GDM1 (cell line): ENCODE measurements around the gene KRT76.
"Not testable (repeated sequence)": the region's sequence is repeated elsewhere in the genome, so short reads cannot be mapped to it uniquely, and the experiment has no call there.

ENCODE experiments used
- DNase-seq: peaks from one replicate; lab custom pipeline; 2025; lab: John Stamatoyannopoulos, UW

The KRT76 gene

DNA sequence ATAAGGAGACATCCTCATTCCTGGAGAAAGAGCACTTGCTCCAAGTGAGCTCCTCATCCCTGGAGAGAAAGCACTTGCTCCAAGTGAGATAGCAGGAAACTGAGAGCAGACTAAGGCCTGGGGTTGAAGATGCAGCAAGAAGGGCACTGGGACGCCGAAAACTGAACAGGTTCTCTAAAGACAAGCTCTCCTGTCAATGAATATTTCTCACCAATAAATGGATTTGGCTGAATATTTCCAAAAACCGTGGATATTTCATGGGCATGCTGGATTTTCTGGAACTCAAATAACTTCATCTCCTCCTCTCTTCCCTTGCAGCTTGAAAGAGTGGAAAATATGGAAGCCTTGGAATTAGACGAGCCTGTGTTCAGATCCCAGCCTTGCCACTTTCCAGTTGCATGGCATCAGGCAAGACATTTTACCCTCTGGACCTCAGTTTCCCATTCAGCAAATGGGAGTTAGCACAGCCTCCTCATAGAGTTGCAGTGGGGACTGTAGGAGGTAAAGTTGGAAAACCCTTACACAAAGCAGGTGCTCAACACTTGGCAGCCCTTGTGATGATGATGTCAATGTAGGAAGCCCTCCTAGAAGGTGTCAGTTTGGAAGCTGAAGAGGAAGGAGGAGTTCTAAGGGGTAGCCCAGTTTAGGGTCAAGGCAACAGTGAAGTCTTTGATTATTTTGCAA is 4.4 kb upstream of the KRT76 start:
- DNase-seq: no peak

DNA sequence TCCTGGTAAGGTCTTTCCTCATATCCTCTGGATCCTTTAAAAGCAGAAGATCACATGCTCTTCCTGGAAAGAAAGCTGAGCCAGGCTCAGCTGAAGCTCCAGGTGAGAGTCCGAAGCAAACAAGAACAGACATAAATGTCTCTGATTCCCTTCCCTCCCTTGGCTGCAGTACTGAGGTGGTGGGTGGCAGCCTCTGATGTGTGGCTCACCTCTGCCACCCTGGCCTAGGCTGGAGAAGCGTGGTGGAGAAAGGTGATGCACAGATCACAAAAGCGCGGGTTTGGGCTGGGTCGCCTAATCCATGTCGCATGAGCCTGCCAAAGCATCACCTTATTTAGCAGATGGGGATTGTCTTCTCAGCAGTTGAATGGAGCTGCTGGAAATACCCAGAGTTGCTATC is 2.8 kb upstream of the KRT76 start:
- no peak for DNase-seq

DNA sequence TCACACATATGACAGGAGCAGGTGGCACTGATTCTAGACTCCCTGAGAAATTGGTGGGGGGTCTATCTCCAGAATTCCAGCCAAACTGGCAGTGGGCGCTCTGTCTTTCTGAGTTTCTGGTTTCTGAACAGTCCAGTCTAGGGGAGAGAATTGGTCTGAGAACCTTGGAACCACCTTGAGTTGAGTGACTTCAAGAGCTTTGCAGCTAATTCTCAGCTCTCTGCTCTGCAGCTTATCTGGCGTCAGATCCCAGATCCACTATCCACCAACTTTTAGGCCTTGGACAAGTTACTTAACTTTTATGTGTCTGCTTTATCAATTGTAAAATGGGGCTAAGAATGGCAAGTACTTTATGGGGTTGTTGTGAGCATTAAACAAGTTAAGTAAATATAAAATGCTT is 1.7 kb upstream of the KRT76 start:
- no peak for DNase-seq

DNA sequence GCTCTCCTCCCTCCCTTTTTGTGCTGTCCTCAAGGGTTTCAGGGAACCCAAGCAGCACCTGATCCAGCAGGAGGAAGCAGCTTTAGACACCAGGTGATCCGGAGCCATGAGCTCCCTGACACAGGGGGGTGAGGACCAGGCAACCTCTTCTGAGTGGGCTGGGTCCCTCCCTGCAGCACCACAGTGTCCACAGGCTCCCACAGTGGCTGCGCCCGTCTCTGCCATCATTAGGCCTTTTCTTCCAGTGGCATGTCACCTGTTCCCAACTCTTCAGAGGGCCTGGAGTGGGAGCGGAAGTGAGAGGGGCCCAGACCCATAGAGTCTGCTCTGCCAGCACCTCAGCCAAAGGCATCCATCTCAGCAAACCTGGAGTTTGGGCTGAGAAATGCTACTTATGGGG is 421 bp upstream of the KRT76 start:
- DNase-seq: no peak

DNA sequence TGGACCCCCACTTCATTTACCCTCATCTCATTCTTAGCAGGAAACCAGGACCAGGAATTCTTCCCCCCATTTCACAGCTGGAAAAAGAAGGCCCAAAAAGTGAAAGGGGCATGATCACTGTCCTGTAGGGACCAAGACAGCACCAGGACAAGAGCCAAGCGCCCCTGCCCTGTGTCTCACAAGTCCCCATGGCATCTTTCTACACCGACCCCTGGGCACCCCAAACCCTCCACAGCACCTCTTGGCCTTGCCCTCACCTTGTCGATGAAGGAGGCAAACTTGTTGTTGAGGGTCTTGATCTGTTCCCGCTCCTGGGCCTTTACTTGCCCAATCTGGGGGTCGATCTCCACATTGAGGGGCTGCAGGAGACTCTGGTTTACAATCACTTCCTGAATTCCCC is 710 bp downstream of the KRT76 start:
- no peak for DNase-seq

DNA sequence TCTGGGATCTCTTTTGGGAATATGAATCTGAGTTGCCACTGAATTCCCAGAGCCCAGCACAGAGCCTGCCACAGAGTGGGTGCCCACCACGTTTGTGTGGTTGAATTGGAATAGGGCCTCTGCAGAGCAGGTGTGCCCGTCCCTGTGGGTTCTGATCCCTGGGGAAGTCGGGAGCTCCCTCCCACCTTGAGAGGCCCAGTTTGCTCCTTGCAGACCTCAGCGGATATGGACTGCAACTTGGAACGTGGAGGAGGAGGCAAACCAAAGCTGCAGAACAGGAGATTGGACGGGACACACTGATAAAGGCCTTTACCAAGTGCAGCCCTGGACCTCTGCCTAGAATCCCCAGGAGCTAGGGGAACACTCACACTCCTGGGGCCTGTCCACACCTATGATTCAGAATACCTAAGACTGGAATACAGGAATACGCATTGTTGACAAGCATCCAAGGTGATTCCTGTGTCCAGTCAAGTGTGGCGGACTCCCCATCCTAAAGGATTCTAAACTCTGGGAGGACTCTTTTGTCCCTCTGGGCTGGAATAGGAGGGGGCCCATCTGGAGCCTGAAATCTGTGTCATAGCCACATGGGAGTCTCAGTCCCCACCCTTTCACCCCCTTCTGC is 2.4 kb downstream of the KRT76 start:
- DNase-seq: no peak

DNA sequence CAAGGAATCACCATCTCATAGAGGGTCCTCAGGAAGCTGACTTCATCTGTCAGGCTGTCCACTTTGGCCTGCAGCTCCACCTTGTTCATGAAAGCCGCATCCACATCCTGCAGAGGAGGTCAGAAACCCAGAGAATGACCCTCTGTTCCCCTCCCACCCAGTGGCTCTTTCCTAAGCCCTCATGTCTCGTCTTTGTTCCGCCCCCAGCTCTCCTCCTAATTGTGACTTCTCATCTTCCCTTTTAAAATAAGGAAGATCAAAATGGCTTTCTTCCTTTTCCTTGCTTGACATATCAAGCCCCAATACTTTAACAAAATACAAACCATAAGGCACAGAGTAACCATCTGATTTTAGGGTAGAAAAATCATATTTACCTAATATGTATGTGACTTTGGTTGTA is 4.4 kb downstream of the KRT76 start:
- no peak for DNase-seq

DNA sequence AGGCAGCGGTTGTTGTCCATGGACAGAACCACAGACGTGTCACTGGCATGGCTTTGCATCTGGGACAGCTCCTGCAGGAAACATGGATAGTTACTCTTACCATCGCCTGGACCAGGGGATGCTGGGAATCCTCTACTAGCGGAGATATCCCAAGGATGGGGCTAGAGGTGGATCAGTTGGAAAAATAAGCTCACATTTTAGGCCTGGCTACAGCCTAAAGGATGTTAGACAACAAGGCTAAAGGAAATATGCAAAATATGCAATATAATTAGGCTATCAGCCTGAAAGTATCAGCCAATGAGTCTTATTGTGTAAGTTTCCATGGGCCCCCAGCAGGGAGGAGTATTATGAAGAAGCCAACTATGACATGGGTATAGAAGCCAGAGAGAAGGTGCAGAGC is 5.0 kb downstream of the KRT76 start:
- no peak for DNase-seq

DNA sequence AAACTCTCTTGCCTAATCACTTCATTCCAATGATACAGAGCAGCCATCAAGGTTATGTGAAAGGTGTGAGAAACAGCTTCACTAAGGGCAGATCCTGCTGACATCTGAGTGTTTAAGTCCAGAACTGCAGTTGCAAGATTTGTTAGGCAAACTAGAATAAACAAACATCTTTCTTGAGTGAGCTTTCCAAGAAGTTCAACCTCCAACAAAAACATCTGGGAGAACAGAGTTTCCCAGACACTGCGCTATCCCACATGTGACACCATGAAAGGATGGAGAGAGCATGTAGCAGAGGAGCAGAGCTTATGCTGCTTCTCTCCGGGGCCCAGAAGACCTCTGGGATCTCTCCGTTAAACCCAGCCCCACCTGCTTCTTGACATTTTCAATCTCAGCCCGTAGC is 5.6 kb downstream of the KRT76 start:
- no peak for DNase-seq

DNA sequence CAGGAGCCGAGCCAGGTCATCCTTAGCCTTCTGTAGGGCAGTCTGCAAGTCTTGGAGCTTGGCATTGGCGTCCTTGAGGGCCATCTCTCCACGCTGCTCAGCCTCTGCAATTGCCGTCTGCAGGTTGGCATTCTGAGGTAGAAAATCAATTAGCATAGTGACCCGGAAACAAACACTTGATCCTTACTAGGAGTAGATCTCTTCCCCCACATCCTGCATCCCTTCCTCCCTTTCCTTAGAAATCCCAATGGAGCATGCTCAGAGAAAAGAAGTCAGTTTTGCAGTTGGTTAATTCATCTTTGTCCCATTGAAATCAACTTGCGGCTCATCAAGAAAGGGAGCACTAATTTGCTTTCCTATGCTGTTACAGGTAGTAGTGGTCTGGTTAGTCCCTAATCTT is 6.1 kb downstream of the KRT76 start:
- DNase-seq: no peak

DNA sequence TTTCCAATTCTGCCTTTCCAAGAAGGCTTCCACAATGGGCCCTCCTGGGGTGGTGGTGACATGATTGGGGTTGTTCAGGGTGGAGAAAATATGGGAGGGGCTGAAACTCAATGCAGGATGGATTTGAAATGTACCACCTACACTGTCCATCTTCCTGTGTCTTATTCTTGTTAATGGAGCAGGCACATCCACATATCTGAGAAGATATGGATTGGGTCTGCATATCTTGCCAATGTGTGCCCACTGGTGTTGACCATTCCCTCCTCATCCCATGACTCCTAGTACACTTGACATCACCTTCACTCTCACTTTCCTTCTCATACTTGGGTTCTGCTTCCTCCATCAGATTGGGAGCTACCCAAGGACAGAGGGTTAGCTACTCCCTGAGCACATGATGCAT is 7.2 kb downstream of the KRT76 start:
- DNase-seq: no peak

DNA sequence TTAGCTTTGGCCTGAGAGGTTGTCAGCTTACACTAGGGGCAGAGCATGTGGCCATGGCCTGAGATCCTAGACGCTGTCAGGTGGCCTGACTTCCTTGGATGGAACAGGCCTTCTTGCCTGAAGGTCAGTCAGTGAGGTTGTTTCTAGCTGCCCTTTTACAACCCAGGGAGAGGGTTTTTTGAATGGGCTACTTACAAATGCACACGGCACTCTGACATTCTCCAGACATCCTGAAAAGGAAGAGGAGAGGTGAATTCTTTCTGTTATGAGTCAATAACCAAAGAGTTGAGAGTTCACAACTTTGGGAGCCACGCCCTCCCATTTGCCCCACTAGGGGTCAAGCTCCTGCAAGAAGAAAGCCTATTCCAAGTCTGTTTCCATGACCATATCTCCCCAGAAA is 7.8 kb downstream of the KRT76 start:
- no peak for DNase-seq

DNA sequence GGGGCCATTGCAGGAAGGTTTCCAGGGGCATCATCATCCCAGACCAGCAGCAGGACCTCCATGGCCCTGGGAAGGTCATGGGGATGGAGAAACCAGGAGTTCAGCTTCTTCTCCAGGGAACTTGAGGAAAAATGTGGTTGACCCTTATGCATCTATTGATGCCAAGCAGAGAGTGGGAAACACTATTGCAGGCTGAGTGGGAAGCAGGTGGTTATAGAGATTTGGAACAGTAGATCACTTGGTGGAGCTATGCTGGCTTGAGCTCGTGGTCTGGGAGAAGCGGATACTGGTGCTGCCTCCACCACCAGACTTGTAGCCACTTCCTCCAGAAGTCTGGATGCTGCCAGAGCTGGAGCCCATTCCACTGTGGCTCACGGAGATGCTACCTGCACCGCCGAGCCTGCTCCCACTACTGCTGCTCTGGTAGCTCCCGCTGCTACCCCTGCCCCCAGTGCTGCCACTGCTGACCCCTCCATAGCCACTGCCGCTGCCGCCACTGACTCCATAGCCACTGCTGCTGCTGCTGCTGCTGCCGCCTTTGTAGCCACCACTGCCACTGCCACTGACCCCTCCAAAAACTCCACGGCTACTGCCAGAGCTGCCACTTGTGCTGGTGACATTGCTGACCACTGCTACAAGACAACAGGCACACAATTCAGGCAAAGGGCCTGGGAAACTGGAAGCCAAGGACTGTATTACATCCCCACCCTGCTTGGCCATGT is 8.5 kb downstream of the KRT76 start:
- DNase-seq: no peak

DNA sequence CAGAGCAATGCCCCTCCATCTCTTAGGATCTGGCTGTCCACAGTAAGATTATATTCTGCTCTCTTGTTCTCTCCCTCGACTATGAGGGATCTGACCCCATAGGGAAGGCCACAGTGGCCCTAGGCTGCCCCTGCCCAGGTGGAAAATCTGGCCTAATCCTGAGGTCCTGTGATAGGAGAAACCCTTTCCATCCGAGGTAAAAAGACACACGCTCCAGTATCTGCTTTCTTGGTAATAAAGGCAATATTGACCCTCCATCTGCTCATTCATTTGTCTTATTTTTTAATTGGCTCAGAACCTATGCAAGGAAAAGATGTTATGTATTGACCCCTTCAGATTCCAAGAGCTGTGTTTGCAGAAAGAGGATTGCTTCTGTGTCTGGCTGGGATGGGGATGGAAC is 9.7 kb downstream of the KRT76 start:
- no peak for DNase-seq

DNA sequence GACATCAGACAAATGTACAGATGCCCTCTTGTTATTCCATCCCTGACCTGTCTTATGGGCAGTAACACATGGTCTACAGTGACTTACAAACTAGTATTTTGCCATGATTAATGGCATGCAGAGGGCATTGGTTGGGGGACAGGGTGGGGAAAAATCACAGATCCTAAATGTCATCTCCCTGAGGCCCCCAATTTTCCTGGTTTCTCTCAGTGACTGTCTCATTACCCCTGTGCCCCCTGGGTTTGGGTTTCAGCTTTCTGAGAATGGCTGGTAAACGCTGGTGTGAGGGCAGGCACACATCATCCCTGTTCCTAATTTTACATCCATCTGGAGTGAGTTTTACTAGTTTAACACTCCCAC is 10.1 kb downstream of the KRT76 start:
- DNase-seq: no peak

DNA sequence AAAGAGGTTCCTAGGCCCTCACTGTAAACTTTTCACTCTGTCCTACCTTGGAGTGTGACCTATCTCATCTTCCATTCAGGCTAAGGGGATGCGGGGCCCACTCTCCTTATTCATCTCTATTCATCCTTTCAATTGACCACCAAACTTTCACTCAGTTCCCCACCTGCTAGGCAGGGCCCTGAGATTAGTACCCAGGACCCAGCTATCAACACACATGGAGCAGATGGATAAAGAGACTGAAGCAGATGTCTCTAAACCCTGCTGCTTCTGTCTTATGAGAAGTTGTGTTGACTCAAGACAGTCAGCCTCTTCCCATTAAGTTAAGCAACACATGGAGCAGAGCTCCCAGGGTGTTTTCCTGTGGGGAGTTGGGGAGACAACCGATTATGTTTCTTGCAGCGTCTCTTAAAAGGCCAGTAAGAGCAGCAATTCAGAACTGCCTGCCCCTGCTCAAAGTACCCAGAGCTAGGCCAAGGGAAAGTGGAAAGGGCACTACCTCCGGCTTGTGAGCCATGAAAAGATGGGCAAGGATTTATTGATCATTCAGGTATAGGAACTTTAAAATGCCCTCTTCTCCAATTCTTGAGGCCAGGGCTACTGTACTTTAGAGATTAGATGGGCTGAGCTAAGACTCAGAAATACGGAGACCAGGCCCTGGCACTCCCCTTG is 10.7 kb downstream of the KRT76 start:
- no peak for DNase-seq

DNA sequence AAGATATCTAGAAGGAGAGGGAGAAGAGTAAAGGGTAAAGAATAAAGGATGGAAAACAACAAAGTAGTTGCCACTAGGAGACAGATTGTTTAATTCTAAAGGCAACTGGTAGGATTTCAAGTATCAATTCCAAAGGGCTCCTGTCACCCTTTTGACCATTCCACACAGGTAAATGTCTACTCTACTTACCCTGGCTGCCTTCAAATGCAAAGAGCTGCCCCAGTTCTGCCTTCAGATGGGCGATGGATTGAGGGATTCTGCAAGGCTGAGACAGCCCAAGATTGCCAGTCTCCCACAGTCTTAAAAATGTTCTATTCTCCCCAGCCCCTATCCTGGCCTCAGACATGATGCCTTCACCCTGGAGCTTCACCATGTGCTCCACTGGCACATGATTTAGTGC is 11.4 kb downstream of the KRT76 start:
- DNase-seq: no peak

DNA sequence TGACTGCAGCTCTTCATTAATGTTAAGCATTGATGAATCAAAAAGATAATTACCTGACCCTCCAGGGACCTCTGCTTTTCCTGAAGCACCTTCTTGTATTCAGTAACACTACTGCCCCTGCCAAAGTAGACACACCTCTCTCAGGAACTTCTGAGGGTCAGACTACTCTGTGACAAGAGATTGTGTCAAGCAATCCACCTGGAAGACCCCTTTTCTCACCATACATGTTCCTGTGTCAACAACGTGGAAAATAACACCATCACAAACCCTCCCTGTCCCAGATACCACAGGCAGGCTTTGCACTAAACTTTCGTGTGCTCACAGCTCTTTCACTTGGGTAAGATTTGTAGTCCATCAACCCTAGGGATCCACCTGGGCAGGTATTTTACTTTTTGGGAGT is 13.2 kb downstream of the KRT76 start:
- DNase-seq: no peak

DNA sequence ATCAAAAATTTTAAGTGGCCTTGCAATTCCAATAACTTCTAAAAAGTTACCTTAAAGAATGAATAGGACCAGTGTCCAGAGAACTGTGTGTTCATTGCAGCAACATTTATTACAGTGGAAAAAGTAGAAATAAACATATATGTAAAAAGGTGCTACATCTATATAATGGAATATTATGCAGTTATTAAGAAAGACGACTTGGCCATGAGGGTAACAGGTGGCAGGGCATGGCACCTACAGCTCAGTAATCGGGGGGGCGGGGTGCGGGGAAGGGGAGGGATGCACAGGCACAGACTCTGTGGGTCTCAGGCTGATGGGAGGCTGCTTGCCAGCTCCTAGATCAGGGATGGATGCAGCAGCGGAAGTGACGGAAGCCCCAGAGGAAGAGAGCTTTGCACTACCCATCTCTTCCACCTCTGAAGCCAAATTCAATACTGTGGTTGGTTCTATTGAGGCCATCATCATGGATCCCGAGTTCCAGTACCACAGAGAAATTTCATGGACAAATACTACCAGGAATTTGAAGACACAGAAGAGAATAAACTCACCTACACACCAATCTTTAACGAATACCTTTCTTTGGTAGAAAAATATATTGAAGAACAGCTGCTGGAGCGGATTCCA is 14.0 kb downstream of the KRT76 start:
- no peak for DNase-seq

DNA sequence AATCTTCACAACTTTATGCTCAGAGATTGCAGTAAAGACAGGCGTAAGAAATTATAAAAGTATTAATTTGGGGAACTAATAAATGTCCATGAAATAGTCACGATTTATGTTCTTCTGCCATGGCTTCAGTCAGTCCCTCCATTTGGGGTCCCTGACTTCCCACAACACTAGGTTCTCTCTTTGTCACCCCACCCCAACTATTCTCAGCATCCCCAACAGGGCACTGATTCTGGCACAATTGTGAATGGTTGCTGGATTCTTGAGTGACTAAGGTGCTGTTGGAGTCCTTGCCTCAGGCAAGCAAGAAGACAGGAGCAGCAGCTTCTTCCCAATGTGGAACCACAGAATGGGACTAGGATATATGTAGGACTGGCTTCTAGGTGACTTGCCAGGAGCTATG is 15.3 kb downstream of the KRT76 start:
- DNase-seq: no peak

DNA sequence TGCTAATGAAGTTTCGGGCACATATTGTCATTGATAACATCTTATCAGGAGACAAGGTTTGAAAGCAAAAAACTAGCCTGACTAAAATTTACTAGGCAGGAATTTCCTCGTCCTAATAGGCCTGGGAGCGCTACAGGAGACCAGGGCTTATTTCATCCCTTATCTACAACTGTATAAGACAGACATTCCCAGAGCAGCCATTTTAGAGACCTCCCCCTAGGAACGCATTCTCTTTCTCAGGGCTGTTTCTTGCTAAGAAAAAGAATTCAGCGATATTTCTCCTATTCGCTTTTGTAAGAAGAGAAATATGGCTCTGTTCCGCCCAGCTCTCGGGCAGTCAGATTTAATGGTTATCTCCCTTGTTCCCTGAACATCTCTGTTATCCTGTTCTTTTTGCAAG is 15.9 kb downstream of the KRT76 start:
- DNase-seq: not testable (repeated sequence)

DNA sequence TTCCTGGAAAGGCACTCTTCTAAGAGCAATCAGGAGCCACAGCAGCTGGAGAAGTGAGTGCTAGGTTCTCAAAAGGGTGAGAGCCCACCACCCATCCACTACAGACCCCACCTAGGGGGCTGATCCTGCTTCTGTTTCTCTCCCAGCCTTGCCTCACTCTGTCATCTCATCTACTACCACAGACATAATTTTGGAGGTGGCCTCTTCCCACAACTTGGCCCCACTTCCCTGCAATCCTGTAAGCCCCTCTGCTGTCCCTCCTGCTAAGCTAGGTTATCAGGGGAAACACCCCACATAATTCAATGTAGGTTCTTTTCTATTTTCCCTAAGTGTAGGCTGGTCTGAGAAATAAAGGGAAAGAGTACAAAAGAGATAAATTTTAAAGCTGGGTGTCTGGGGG is 16.5 kb downstream of the KRT76 start:
- no peak for DNase-seq

DNA sequence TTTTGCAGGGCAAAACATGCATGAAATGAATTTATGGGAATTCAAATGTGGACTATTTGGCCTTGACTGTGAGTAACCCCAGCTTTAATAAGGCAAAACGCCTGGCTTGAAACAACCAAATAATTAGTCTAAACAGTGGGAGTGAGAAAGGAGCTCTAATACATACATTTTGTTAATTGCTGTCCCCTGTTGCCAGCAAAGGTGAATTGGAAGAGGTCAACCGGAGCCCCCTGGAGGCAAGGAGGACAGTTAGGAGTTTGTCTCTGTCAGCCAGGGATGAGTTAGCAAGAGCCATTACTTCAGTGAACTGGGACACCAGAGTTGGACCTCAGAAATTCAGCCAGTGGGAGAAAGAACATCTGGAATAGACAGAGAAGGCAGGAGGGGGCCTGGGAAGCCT is 17.4 kb downstream of the KRT76 start:
- DNase-seq: no peak
